ENCODE data around the gene CNNM4.

Gene CNNM4

DNA sequence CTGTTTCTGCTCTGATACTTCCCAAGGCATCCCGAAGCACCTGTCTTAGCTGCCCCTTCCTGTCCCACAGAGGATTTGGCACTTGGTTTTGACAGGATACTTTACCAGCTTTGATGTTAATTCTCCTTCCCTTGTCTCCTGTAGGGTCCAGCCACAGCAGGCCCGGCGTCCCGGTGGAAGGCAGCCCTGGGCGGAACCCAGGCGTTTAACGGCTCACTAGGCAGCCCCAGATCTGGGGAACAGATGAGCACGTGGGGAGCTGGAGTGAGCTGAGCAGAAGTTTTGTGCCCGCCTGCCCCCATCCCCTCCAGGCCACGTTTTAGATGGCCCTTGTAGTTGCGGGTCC, 71.7 kb downstream of the CNNM4 start:
- no peak for DNase-seq (ENCODE audit: low spot score)

DNA sequence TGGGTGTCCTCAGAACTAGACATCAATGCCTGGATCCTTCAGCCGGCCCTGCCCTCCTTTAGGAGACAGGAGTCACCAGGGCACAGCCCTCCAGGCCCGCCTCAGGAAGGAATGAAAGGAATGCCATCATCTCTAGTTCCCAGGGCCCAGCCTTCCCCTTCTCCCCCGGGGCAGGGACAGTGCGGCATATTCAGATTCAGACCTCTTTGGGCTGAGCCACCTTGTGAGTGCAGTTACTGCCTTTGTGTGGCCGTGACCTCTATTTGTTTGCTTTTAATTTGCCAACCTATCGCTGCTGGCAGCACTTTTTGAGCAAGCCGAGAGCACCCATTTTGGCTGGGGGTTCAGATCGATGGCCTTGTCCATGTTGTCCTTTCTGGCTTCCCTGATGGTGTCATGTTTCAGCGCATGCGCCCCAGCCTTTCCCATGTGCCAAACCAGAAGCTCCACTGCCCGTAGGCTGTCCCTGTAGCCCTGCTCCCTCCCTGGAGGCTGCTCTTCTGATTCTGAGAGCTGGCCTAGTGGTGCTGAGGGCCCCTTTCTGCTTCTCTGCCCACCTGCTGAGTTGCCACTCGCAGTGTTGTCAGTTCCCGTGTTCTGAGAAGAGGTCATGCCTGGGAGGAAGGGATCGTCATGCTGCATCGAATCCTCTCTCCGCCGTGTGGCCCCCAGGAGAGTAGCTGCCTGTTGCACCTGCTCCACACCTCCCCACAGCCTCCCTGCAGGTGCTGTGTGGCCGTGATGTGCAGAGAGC, 72.2 kb downstream of the CNNM4 start:
- no peak for DNase-seq (ENCODE audit: low spot score)

DNA sequence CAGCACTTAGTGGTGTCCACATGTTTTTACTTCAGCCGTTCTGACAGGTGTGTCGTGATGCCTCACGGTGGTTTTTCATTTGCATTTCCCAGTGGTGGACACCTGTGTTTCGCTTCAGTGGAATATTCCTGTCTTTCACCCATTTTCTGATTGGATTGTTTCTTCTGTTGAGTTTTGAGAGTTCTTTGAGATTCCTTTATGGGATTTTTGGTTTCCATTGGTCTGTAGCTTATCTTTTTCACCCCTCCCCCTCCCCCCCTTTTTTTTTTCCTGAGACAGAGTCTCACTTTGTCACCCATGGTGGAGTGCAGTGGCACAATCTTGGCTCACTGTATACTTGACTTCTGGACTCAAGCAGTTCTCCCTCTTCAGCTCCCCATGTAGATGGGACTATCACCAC, 75.1 kb downstream of the CNNM4 start:
- DNase-seq (ENCODE audit: low spot score): no peak

DNA sequence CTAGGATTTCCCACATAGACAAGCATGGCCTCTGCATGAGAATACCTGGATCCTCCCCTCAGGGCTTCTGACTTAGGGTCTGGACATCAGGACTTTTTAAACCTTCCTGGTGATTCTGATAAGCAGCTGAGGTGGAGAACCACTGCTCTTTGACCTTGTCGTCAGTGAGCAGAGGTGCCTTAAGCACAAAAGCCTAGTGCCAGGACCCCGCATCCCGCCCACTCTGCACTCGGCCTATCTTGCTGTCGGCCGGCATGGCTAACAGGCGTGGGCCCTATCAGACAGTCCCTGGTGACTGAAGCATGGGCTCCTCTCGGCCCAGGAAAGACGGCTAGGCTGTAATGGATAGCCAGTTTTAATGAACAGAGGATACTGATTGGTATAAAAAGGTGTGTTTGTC, 76.9 kb downstream of the CNNM4 start:
- DNase-seq (ENCODE audit: low spot score): no peak

DNA sequence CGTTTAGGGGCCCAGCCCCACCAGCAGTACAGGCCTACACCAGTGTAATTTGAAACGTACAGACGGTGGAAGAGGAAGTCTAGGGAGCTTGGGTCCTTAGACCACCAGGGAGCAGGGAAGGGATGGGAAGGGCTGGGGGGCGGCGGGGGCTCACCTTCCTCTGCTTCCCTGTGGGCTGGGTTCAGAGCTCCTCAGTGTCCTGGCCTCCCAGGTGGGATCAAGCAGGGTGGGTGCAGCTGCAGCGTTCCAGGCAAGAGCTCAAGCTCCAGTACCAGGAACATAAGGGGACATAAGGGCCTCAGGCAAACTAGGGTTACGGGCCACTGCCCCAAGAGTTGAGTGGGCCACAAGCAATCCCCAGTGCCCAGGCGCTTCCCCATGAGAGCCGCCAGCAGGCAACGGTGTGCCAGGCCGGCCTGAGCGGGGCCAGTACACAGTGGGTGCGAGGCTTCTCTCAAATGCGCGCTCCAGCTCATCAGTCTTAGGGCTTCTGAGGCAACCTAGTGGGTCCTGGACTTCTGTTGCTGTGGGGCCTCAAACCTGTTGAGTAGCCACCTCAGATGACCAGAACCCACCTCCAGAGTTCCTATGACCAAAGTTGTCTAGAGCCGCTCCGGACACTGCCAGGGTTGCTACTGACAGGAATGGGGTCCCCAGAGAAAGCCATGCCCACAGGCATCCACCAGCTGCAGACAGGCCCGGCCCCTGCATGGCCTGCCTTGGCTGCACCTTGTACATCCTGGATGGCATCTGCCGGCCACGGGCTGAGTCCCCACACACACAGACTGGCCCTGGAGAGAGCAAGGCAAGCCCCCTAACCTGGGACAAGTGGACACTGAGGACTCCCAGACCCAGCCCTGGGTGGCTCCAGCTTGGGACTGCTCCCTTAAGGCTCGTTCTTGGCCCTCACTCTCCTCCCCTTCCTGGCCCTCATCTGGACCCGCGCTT, 77.9 kb downstream of the CNNM4 start:
- DNase-seq (ENCODE audit: low spot score): no peak

DNA sequence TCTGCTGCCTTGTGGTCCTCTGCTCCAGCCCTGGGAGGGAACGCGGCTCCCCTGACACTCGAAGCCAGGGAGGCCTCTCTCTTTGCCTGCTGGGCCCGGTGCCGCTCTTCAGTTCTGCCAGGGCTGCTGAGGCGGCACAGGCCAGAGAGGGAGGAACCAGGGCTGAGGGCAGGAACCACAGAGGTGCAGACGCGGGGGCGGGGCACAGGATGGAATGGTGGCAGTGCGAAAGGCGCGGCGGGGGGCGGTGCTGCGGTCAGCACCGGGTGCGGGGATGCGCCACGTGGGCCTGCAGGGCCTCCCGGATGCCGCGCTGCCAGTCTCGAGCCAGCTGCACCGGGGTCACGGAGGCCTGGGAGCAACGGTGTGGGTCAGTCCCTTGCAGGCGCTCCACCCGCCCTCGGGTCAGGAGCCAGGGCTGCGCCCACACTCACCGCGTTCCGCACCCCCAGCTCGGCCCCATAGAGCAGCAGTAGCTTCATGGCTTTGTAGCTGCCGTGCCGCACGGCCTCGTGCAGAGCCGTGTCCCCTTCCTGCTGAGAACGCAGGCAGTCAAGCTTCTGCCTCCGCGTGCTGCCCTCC, 78.7 kb downstream of the CNNM4 start:
- DNase-seq (ENCODE audit: low spot score): peak; percentile 88

DNA sequence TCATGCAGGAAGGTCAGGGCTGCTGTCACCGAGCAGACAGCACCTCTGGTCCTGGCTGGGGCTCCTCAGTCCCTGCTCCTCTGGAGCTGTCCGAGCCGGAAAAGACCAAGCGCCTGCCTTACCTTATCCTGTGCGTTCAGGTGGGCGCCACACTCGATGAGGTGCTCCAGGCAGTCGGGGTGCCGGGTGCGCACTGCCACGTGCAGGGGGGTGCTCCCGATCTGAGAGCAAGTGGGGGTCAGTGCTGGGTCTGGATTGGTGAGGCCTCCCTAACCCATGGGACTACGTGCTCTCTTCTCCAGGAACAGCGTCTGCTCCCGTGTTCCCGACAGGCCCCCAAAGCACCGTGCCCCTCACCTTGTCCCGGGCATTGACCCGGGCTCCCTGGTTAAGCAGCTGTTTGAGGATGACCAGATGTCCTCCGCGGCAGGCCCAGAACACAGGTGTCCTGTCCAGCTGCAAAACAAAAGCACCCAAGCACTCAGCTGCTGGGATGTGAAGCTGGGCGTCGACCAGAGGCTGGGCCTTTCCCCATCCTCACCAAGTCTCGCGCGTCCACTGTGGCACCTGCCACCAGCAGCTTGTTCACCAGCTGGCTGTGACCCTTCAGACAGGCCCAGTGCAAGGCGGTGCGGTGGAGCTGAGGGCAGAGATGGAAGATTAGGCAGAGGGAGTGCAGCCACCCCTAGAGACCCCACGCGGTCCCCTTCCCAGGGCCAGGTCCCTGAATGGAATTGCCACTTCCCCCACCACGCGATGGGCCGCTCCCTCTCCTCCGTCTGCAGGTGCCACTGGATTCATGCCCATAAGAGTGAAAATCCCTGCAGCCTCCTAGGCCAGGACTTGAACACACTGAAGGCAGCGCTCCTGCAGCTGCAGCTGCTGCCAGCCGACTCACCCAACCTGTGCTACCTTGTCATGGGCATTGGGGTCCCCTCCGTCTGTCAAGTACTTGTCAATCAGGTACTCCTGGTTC, 79.5 kb downstream of the CNNM4 start:
- no peak for DNase-seq (ENCODE audit: low spot score)

DNA sequence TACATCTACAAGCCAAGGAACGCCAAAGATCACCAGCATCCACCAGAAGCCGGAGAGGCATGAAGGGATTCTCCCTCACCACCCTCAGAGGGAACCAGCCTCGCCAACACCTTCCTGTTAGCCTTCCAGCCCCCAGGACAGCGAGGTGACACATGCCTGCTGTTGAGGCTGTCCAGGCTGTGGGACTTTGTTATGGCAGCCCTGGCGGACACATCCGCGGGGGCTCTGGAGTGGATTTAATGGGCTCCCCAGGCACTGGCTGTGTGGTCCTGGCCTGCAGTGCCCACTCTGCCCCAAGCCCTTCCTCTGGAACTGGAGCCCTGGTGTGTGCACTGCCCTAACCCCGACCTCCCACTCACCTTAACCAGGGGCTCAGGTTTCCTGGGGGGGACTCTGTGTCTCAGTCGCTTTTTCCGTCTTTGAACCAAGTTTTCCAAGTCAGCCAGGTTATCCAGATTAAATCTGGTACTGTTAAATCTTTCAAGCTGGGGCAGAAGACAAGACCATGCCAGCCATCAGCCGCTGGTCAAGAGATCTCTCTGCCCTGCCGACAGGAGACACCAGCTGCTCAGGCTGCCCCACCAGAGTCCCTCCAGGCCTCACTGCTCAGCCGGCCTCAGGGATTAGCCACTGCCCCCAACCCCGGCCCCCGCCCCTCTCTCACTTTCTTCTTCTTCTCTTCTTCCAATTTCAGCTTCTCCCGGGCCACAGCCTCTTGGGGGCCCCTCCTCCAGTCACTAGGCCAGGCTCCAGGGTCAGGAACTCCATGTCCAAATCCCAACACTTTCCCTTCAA, 81.2 kb downstream of the CNNM4 start:
- no peak for DNase-seq (ENCODE audit: low spot score)

DNA sequence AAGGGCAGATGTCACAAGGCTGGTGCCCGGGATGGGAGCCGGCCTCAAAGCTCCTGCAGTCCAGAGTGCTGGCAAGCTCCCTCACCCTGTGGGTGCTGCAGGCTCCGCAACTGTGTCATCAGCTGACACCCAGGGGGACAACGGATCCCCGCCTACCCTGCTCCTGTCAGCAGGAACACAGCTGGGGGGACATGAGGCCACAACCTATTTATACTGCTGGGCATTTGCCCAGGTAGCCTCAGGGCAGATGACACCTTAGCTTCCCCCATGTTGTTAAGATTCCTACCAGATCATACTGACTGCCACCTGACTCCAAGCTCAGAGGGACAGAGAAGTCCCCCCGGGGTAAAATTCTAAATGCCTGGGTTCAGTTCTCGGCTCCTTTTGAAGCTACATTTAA, 81.9 kb downstream of the CNNM4 start:
- no peak for DNase-seq (ENCODE audit: low spot score)

DNA sequence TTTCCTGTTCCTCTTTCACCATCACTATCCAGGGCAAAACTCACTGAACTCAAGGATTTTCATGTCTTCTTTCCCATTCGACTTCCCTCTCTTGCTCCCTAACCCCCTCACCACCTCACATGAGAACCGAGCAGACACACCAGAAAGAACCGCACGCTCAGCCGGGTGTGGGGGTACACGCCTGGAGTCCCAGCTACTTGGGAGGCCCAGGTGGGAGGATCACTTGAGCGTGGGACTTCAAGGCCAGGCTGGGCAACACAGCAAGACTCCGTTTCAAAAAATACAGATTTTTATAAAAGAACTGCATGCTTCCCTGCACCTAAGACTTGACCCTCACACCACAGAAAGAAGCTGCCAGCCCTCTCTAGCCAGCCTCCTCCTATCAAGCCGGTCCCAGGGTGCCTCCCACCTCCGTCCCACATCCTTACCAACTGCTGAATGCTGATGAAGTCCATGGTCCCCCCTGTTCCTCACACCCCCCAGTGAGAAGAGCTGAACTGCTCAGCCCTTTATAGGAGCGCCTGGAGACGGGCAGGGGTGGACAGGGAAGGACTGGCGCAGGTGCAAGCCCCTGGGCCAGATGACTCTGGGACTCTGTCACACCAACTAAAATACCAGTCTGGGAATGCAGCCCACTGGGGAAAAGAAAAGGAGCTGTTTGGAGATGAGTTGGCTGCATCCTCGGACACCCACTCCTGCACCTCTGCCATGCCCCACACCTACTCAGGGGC, 83.0 kb downstream of the CNNM4 start, which contains the start of gene ANKRD23:
ANKRD23 (minus strand) TSS at position 484 of the 731 bp plus-strand sequence; CDS start at position 455, 29 bp downstream.
- DNase-seq (ENCODE audit: low spot score): no peak

DNA sequence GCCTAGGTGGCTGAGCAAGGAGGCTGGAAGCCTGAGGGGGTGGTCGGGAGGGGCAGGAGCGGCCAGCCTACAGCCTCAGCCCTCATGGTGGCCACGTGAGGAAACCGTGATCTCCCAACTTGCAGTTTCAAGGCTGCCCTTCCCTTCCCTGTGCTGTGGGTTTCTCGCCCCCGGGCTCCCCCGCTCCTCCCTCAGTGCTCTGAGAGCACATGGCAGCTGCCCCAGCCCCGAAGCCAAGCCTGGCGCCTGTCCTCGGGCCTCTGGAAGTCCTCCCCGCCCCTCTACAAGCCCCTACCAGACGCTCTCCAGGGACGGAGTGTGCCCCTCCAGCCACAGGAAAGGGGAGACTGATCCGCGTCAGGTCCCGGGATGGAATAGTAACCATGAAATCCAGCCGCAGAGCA, 83.7 kb downstream of the CNNM4 start:
- no peak for DNase-seq (ENCODE audit: low spot score)

DNA sequence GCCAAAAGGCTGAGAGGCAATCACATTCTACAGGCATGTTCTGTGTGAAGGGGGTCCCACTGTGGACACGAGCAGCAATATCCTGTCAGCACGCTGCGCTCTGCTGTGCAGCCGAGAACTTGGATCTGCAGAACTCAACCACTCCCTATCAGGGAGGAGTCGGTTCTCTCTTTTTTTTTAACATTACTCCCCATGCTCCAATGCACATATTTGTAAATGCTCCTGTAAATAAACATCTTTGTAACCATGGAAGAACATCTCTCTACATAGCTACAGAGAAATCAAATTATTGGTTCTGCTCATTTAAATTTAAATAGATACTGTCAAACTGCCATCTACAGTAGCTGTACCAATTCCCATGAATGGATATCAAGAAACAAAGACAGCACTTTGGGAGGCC, 86.1 kb downstream of the CNNM4 start:
- no peak for DNase-seq (ENCODE audit: low spot score)

DNA sequence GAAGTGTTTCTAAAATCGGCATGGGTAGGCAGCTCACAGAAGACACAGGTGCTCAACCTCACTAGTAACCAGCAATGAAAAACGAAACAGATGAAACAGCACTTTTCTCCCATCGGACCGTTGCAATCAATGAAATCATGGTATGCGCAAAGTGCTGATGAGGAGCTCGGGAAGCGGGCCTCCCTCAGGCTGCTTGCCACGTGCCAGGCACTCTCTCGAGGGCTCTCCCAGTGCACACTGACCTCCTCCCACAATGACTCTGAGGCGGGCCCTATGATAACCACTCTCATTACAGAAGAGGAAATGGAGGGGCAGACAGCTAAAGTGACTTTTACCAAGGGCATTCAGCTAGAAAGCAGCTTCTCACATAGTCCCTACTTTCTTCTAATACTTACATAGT, 86.9 kb downstream of the CNNM4 start:
- DNase-seq (ENCODE audit: low spot score): no peak

DNA sequence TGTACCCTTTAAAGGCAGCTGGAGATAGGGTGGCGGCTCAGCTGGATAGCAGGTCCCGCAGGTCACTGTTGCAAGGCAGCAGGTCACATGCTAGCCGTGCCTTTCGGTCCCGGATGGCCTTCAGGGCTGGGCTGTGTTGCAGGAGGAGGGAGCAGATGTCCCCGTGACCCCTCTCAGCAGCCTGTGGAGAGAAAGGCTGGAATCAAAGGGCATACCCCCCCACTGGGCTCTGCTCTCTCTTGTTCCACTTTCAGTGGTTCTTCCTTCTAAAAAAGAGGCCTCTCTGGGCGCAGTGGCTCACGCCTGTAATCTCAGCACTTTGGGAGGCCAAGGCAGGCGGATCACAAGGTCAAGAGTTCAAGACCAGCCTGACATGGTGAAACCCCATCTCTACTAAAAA, 87.6 kb downstream of the CNNM4 start:
- no peak for DNase-seq (ENCODE audit: low spot score)

DNA sequence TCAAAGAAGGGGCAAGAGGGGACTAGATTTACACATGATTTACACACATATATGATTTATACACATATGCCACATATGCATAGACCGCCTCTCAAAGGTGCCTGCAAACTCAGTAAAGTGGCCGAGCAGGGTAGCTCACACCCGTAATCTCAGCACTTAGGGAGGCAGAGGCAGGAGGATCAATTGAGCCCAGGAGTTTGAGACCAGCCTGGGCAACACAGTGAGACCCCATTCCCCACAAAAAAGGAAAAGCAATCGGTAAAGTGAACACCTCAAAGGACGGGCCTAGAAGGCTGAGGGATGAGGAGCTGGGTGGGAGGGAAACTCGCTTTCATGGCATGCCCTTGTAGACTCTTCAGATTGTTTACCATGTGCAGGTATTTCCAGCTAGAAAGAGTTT, 92.0 kb downstream of the CNNM4 start:
- no peak for DNase-seq (ENCODE audit: low spot score)

DNA sequence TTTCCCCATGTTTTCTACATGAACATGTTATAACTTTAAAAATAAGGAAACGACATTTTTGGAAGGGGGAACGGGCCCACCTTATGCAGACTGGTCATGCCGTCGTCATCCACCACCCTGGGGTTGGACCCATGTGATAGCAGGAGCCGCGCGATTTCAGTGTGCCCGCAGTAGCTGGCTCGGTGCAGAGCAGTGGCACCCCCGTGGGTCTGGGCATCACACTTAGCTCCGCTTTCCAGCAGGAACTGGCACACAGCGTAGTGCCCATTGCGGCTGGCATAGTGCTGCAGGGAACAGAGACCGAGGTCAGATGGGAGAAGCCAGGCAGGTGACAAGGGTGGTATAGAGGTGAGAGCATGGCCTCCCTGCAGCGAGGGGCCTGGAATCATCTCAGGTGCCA, 92.6 kb downstream of the CNNM4 start:
- no peak for DNase-seq (ENCODE audit: low spot score)

DNA sequence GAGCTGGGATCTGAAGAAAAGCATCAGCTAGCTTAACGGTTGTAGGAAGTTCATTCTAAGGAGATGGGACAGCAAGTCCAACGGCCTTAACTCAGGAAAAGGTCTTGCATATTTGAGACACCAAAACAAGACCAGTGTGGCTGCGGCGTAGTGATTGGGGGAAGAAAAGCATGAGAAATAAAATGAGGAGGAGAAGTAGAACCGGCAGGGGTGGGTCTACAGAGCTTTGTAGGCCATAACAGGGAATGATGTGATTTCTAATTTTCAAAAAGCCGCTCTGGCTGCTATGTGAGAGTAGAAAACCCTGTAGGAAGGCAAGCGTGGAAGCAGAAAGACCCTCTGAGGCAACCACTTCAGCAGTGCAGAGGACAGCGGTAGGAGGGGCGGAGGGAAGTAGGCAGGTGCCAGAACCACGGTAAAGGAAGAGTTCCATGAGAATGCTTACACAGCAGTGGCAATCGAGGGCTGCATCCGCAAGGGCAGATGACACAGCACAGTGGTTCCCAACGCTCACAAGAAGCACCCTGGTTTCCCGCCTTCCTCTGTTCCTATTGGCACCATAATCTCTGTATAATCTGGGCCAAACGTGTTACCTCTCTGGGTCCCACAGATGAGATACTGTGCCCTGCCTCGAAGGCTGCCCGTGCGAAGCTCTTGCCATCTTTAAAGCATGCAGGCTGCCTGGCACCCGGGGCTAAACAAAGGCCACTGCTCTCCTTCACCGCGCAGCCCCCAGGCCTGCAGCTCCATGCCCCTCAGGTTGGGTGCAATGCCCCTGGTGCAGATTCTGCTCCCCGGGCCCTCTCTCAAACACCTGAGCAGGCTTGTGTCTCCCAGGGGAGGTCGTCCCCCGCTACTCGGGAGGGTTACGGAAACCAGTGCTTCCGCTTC, 96.3 kb downstream of the CNNM4 start:
- DNase-seq (ENCODE audit: low spot score): peak; percentile 32

DNA sequence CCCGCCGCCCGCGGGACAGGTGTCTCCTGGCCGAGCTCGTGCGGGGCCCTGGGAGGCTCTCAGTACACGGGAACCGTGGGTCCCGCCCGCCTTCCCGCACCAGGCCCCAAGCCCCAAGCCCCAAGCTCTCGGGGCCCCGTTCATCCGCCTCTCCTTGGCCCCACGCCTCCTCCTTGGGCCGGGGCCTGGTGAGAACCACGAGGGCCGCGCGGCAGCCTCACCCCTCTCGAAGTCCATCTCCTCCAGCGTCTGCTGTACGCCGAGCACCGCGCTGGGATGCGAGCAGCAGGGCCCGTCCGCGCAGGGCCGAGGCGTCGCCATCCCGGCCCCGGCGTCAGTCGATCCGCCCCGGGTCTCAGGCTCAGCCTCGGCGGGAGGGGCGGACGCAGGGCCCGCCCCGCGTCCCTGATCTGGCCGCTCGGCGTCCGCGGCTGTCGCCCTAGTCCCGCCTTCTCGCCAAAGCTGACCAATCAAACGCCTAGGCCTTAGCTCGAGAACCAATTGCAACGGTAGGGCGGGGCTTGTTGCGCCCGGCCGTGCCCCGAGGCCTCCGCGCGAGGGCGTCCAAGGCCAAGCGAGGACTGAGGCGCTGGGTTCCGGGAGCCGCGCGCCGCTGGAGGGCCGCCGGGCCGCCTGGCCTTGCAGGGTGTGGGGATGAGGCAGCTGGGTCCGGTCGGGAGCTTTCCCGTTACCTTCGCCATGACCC, 97.1 kb downstream of the CNNM4 start, which contains the start of gene ANKRD39:
ANKRD39 (minus strand) TSS at position 350 of the 706 bp plus-strand sequence; CDS start at position 321, 29 bp downstream.
- peak; percentile 98 for DNase-seq (ENCODE audit: low spot score)
